Measurements from ENCODE around the gene ATP1B1.
A peak's percentile ranks its signal among the peaks of the same experiment; 100 is the strongest.

ATP1B1 gene

DNA sequence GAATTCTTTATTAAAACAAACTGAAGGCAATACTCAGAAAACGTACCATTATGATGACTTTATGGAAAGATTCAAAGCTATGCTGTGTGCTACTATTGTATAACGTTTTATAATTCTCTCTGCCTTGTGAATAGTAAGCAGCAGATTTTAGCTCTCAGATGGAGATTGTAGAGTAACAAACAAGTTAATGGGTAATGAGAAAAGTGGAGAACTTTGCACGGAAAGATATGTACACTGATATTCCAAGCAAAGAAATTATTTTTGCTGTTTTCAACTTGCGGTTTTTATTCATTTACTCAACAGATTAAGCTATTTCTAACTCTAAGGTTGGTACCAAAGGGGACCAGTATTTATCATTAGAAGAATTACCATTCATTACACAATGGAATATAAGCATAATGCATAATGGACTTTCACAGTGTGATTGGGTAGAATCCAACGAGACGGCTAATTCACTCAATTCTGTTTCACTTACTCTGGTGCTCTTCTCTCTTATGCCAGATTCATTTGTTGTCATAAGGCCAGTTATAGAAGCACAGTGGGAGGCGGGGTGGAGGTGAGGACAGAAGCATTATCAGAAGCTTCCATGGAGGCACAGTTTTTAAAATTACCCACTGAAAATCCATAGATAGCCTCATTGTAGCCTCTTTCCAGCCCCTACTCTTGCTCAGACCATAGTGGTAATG is 38.6 kb downstream of the ATP1B1 start:
- H3K36me3 ChIP-seq (replicated peaks in 1 of 2; ENCODE audit: control insufficient read depth in 2 of 2, insufficient read depth in 2 of 2, low read length in 2 of 2): no peaks in the 10 kb centered on the region
- H3K4me3 ChIP-seq (ENCODE audit: low read length in 2 of 2): no peak overlapping the region
- H2BK120ac ChIP-seq (ENCODE audit: low read depth, low read length): no peak overlapping the region
- no peak overlapping the region for H3K27ac ChIP-seq (replicated peaks; ENCODE audit: low read length)
- H3K9ac ChIP-seq (ENCODE audit: low read depth, low read length, poor library complexity): no peak overlapping the region
- H3K23ac ChIP-seq (ENCODE audit: low read depth, low read length, poor library complexity): no peak overlapping the region
- H3K4me2 ChIP-seq (ENCODE audit: insufficient read depth, low read length, poor library complexity, severe bottlenecking): no peak overlapping the region
- WGBS, 2 donors (ENCODE audit: extremely low coverage in 2 of 2, insufficient read length in 2 of 2, insufficient replicate concordance in 1 of 2): no CpG with 5 or more reads among the region's 7 CpGs
- H3K4ac ChIP-seq (ENCODE audit: low read length): no peak overlapping the region
- H4K8ac ChIP-seq (ENCODE audit: low read depth, low read length): no peak overlapping the region
- H3K14ac ChIP-seq (ENCODE audit: low read length): no peak overlapping the region
- no peak overlapping the region for H2BK15ac ChIP-seq (ENCODE audit: low read length)
- H3K18ac ChIP-seq (ENCODE audit: low read length): no peak overlapping the region
- H2AK5ac ChIP-seq (ENCODE audit: low read depth, low read length): no peak overlapping the region
- H3K4me1 ChIP-seq (ENCODE audit: control insufficient read depth in 2 of 2, insufficient read depth in 1 of 2, low read depth in 1 of 2, low read length in 2 of 2): peaks cover 0 to 4% of the 10 kb centered on the region in 2 donors
- H3K27me3 ChIP-seq (ENCODE audit: control insufficient read depth in 3 of 3, insufficient read depth in 3 of 3, low read depth in 1 of 3, low read length in 3 of 3): no peaks in the 10 kb centered on the region
- no peak overlapping the region for H2BK12ac ChIP-seq (ENCODE audit: low read length)
- no peak overlapping the region for H2BK5ac ChIP-seq (ENCODE audit: low read length)
- no peaks in the 10 kb centered on the region for H3K9me3 ChIP-seq (replicated peaks in 1 of 2; ENCODE audit: control insufficient read depth in 2 of 2, insufficient read depth in 1 of 2, low read depth in 1 of 2, low read length in 2 of 2)
- no peaks in the 10 kb centered on the region for H3K79me1 ChIP-seq (ENCODE audit: low read depth, low read length)
- no peak overlapping the region for H4K91ac ChIP-seq (ENCODE audit: low read depth, low read length, poor library complexity)
- H2AFZ ChIP-seq (ENCODE audit: low read length): no peak overlapping the region
- no peak for DNase-seq (ENCODE audit: low spot score)

GRCh38 chr1:169146576-169147214 is 40.2 kb downstream of the ATP1B1 start:
- Histone ChIP-seq H3K27me3 (ENCODE audit: control insufficient read depth in 3 of 3, insufficient read depth in 3 of 3, low read depth in 1 of 3, low read length in 3 of 3) (no peaks in the 10 kb centered on the region), H3K4me3 (ENCODE audit: low read length in 2 of 2) (no peak overlapping the region), H3K18ac (ENCODE audit: low read length) (no peak overlapping the region), H3K4me2 (ENCODE audit: insufficient read depth, low read length, poor library complexity, severe bottlenecking) (no peak overlapping the region), H3K23ac (ENCODE audit: low read depth, low read length, poor library complexity) (no peak overlapping the region), H3K36me3 (replicated peaks in 1 of 2; ENCODE audit: control insufficient read depth in 2 of 2, insufficient read depth in 2 of 2, low read length in 2 of 2) (no peaks in the 10 kb centered on the region), H4K91ac (ENCODE audit: low read depth, low read length, poor library complexity) (no peak overlapping the region), H4K8ac (ENCODE audit: low read depth, low read length) (no peak overlapping the region), H3K9me3 (replicated peaks in 1 of 2; ENCODE audit: control insufficient read depth in 2 of 2, insufficient read depth in 1 of 2, low read depth in 1 of 2, low read length in 2 of 2) (no peaks in the 10 kb centered on the region), H3K4me1 (ENCODE audit: control insufficient read depth in 2 of 2, insufficient read depth in 1 of 2, low read depth in 1 of 2, low read length in 2 of 2) (peaks cover 0 to 4% of the 10 kb centered on the region in 2 donors), H2BK5ac (ENCODE audit: low read length) (no peak overlapping the region), H3K14ac (ENCODE audit: low read length) (no peak overlapping the region), H3K9ac (ENCODE audit: low read depth, low read length, poor library complexity) (no peak overlapping the region), H3K4ac (ENCODE audit: low read length) (no peak overlapping the region), H2AK5ac (ENCODE audit: low read depth, low read length) (no peak overlapping the region), H2AFZ (ENCODE audit: low read length) (no peak overlapping the region), H2BK120ac (ENCODE audit: low read depth, low read length) (no peak overlapping the region), H3K27ac (replicated peaks; ENCODE audit: low read length) (no peak overlapping the region), H2BK15ac (ENCODE audit: low read length) (no peak overlapping the region), H3K79me1 (ENCODE audit: low read depth, low read length) (no peaks in the 10 kb centered on the region), H2BK12ac (ENCODE audit: low read length) (no peak overlapping the region)
- peak; percentile 9 for DNase-seq (ENCODE audit: low spot score)
- no CpG with 5 or more reads among the region's 1 CpG for WGBS, 2 donors (ENCODE audit: extremely low coverage in 2 of 2, insufficient read length in 2 of 2, insufficient replicate concordance in 1 of 2)

DNA sequence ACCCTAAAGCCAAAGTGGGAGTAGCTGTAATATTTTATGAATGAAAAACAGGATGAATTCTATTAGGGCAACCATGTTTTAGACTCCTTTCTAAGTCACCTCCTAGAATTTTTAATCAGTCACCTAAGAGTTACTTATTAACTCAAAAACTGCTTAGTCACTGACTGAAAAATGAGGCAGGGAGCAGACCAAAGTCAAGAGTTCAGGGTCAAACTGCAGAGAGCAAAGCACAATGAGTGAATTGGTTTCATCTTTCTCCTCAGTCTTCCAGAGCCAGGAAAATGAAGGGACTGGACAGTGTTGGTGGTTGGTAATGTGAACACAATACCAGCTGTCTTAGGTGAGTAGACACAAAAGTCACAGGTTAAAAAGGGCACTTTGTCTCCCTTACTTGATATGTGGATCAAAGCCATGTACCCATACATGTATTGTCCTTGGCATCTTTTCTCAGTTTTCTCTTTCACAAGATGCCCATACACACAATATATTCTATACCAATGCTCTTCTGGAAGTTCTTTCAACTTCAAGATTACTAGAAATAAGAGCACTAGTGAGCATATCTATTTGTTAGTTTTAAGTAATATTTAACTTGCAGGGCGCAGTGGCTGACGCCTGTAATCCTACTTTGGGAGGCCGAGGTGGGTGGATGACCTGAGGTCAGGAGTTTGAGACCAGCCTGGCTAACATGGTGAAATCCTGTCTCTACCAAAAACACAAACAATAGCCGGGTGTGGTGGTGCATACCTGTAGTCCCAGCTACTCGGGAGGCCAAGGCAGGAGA is 42.2 kb downstream of the ATP1B1 start:
- Histone ChIP-seq H2AFZ (ENCODE audit: low read length) (no peak overlapping the region), H2BK12ac (ENCODE audit: low read length) (no peak overlapping the region), H3K23ac (ENCODE audit: low read depth, low read length, poor library complexity) (no peak overlapping the region), H3K4ac (ENCODE audit: low read length) (no peak overlapping the region), H3K4me1 (ENCODE audit: control insufficient read depth in 2 of 2, insufficient read depth in 1 of 2, low read depth in 1 of 2, low read length in 2 of 2) (peaks cover 0 to 4% of the 10 kb centered on the region in 2 donors), H2AK5ac (ENCODE audit: low read depth, low read length) (no peak overlapping the region), H2BK15ac (ENCODE audit: low read length) (no peak overlapping the region), H3K4me3 (ENCODE audit: low read length in 2 of 2) (no peak overlapping the region), H3K27me3 (ENCODE audit: control insufficient read depth in 3 of 3, insufficient read depth in 3 of 3, low read depth in 1 of 3, low read length in 3 of 3) (no peaks in the 10 kb centered on the region), H4K8ac (ENCODE audit: low read depth, low read length) (no peak overlapping the region), H3K18ac (ENCODE audit: low read length) (no peak overlapping the region), H3K9me3 (replicated peaks in 1 of 2; ENCODE audit: control insufficient read depth in 2 of 2, insufficient read depth in 1 of 2, low read depth in 1 of 2, low read length in 2 of 2) (no peaks in the 10 kb centered on the region), H3K9ac (ENCODE audit: low read depth, low read length, poor library complexity) (no peak overlapping the region), H3K36me3 (replicated peaks in 1 of 2; ENCODE audit: control insufficient read depth in 2 of 2, insufficient read depth in 2 of 2, low read length in 2 of 2) (no peaks in the 10 kb centered on the region), H2BK5ac (ENCODE audit: low read length) (no peak overlapping the region), H3K27ac (replicated peaks; ENCODE audit: low read length) (no peak overlapping the region), H3K14ac (ENCODE audit: low read length) (no peak overlapping the region), H3K4me2 (ENCODE audit: insufficient read depth, low read length, poor library complexity, severe bottlenecking) (no peak overlapping the region), H3K79me1 (ENCODE audit: low read depth, low read length) (no peaks in the 10 kb centered on the region), H4K91ac (ENCODE audit: low read depth, low read length, poor library complexity) (no peak overlapping the region), H2BK120ac (ENCODE audit: low read depth, low read length) (no peak overlapping the region)
- no CpG with 5 or more reads among the region's 5 CpGs for WGBS, 2 donors (ENCODE audit: extremely low coverage in 2 of 2, insufficient read length in 2 of 2, insufficient replicate concordance in 1 of 2)
- no peak for DNase-seq (ENCODE audit: low spot score)

Data from neuronal stem cell (in vitro differentiated cells).